DOHH2 (cell line): ENCODE measurements around the gene TSPAN14.

Experiments
- H3F3A ChIP-seq: fragments of 200-600 bp; sonication (generic), shearing (Covaris generic); 2 replicates; pipeline ENCODE4 v1.6.0; 2016; ENCODE audit warnings: antibody characterized with exemption, mild to moderate bottlenecking; ENCODE audit not compliant: control insufficient read depth, insufficient read depth
- H3K27ac ChIP-seq: fragments of 200-600 bp; sonication (generic); 2 replicates; pipeline ENCODE4 v1.5.1; 2014; ENCODE audit warnings: low read depth, mild to moderate bottlenecking, low read length, moderate library complexity
- H3K27me3 ChIP-seq: fragments of 200-600 bp; sonication (generic); 2 replicates; pipeline ENCODE4 v1.6.1; 2014; ENCODE audit warnings: mild to moderate bottlenecking, low read length, mixed read lengths; ENCODE audit not compliant: control insufficient read depth
- H3K36me3 ChIP-seq: fragments of 200-600 bp; sonication (generic); 2 replicates; pipeline ENCODE4 v1.6.1; 2014; ENCODE audit warnings: mild to moderate bottlenecking, low read length, moderate library complexity, mixed read lengths; ENCODE audit not compliant: control insufficient read depth
- H3K4me1 ChIP-seq: fragments of 200-600 bp; sonication (generic); 2 replicates; pipeline ENCODE4 v1.6.1; 2014; ENCODE audit warnings: mild to moderate bottlenecking, low read length, mixed read lengths; ENCODE audit not compliant: control insufficient read depth
- H3K4me2 ChIP-seq: fragments of 200-600 bp; sonication (generic); 2 replicates; pipeline ENCODE4 v1.6.0; 2014; ENCODE audit warnings: mild to moderate bottlenecking, low read length, moderate library complexity
- H3K4me3 ChIP-seq: fragments of 200-600 bp; sonication (generic); 2 replicates; pipeline ENCODE4 v1.5.1; 2014; ENCODE audit warnings: mild to moderate bottlenecking, low read length, mixed read lengths
- H3K79me2 ChIP-seq: fragments of 200-600 bp; sonication (generic); 2 replicates; pipeline ENCODE4 v1.6.1; 2014; ENCODE audit warnings: mild to moderate bottlenecking, low read length, mixed read lengths; ENCODE audit not compliant: control insufficient read depth
- H3K9me2 ChIP-seq: fragments of 200-600 bp; sonication (generic); replicated peaks from 2 replicates; pipeline ENCODE4 v1.6.1; 2014; ENCODE audit warnings: mild to moderate bottlenecking, low read length, mixed read lengths; ENCODE audit not compliant: control insufficient read depth
- H3K9me3 ChIP-seq: fragments of 200-600 bp; sonication (generic); 2 replicates; pipeline ENCODE4 v1.6.1; 2014; ENCODE audit warnings: antibody characterized with exemption, low read length, mixed read lengths; ENCODE audit not compliant: control insufficient read depth, insufficient read depth
- H4K20me1 ChIP-seq: fragments of 200-600 bp; sonication (generic); 2 replicates; pipeline ENCODE4 v1.6.0; 2014; ENCODE audit warnings: low read depth, mild to moderate bottlenecking, antibody characterized with exemption, low read length, moderate library complexity; ENCODE audit not compliant: control insufficient read depth, insufficient read depth
- CTCF ChIP-seq: fragments of 200-600 bp; sonication (generic); IDR thresholded peaks from one replicate; pipeline ENCODE4 v1.5.1; 2014; ENCODE audit warnings: antibody characterized with exemption, mild to moderate bottlenecking, low read depth, low read length; ENCODE audit not compliant: poor library complexity, severe bottlenecking
- EZH2phosphoT487 ChIP-seq: fragments of 200-600 bp; sonication (generic); IDR thresholded peaks from 2 replicates; pipeline ENCODE4 v1.6.1; 2017; ENCODE audit warnings: borderline replicate concordance, mild to moderate bottlenecking, antibody characterized with exemption, low read length, moderate library complexity, mixed read lengths

TSPAN14 gene

GRCh38 chr10:80484676-80485075 is 30.6 kb downstream of the TSPAN14 start:
- Histone ChIP-seq H3K4me1 (no peaks in the 10 kb centered on the region), H3F3A (no peaks in the 10 kb centered on the region), H3K4me2 (no peak overlapping the region), H3K27me3 (no peaks in the 10 kb centered on the region), H3K79me2 (peaks cover 45% of the 10 kb centered on the region), H3K9me2 (no peaks in the 10 kb centered on the region), H3K27ac (no peak overlapping the region), H3K9me3 (no peaks in the 10 kb centered on the region), H4K20me1 (no peaks in the 10 kb centered on the region), H3K4me3 (no peak overlapping the region), H3K36me3 (peaks cover 5% of the 10 kb centered on the region; the same call in 1 of the 2 replicates)
- no peak for TF ChIP-seq CTCF
- no peak for TF ChIP-seq EZH2phosphoT487

- TF ChIP-seq EZH2phosphoT487 (no peak), CTCF (no peak)
- no peak overlapping the region for H3K4me3 ChIP-seq
- H4K20me1 ChIP-seq = no peaks in the 10 kb centered on the region
- H3K4me1 ChIP-seq = no peaks in the 10 kb centered on the region
- no peak overlapping the region for H3K4me2 ChIP-seq
- peaks cover 7% of the 10 kb centered on the region; the same call in 1 of the 2 replicates for H3K36me3 ChIP-seq
- H3K9me3 ChIP-seq = no peaks in the 10 kb centered on the region
- no peaks in the 10 kb centered on the region for H3K27me3 ChIP-seq
- H3F3A ChIP-seq = no peaks in the 10 kb centered on the region
- H3K27ac ChIP-seq = no peak overlapping the region
- H3K9me2 ChIP-seq = no peaks in the 10 kb centered on the region
- H3K79me2 ChIP-seq = peaks cover 45% of the 10 kb centered on the region
These were observed 31.2 kb downstream of the TSPAN14 start for GRCh38 chr10:80485076-80485945.

- H3K4me2 ChIP-seq = no peak overlapping the region
- H3K36me3 ChIP-seq = peaks cover 15% of the 10 kb centered on the region; the same call in 1 of the 2 replicates
- no peaks in the 10 kb centered on the region for H4K20me1 ChIP-seq
- TF ChIP-seq EZH2phosphoT487 (no peak), CTCF (no peak)
- no peak overlapping the region for H3K27ac ChIP-seq
- H3K9me2 ChIP-seq = no peaks in the 10 kb centered on the region
- H3K4me1 ChIP-seq = peaks cover 2% of the 10 kb centered on the region
- H3K9me3 ChIP-seq = no peaks in the 10 kb centered on the region
- H3K79me2 ChIP-seq = peaks cover 42% of the 10 kb centered on the region
- no peaks in the 10 kb centered on the region for H3K27me3 ChIP-seq
- H3K4me3 ChIP-seq = no peak overlapping the region
- no peaks in the 10 kb centered on the region for H3F3A ChIP-seq
These were observed 32.0 kb downstream of the TSPAN14 start for GRCh38 chr10:80485946-80486764.
